H9 (cell line): ENCODE data around the gene FBH1. TPM values are rescaled to one million over a fixed set of nuclear protein-coding genes. Genes with fewer than 3 reads are reported as not detected.

ENCODE experiments used
- DNase-seq: peaks from one replicate; pipeline ENCODE4 v3.0.0-alpha.2; 2017
- H2AFZ ChIP-seq: one replicate; pipeline ENCODE4 v1.6.1; 2013; ENCODE audit warnings: mild to moderate bottlenecking, low read length, control low read depth, moderate library complexity
- H2AK5ac ChIP-seq: 2 replicates; pipeline ENCODE4 v1.6.1; 2013; ENCODE audit warnings: low read length, control low read depth, mixed read lengths; ENCODE audit not compliant: insufficient read length
- H2BK120ac ChIP-seq: one replicate; pipeline ENCODE4 v1.6.1; 2013; ENCODE audit warnings: low read depth, mild to moderate bottlenecking, low read length, control low read depth, inconsistent platforms; ENCODE audit not compliant: poor library complexity, severe bottlenecking
- H2BK12ac ChIP-seq: 2 replicates; pipeline ENCODE4 v1.6.1; 2013; ENCODE audit warnings: low read length, control low read depth, mixed read lengths, low read depth; ENCODE audit not compliant: insufficient read length
- H2BK15ac ChIP-seq: 2 replicates; pipeline ENCODE4 v1.6.1; 2013; ENCODE audit warnings: low read depth, low read length, control low read depth
- H2BK20ac ChIP-seq: one replicate; pipeline ENCODE4 v1.6.1; 2013; ENCODE audit warnings: low read depth, mild to moderate bottlenecking, low read length, control low read depth, inconsistent platforms; ENCODE audit not compliant: poor library complexity, severe bottlenecking
- H2BK5ac ChIP-seq: 2 replicates; pipeline ENCODE4 v1.6.1; 2013; ENCODE audit warnings: low read length, control low read depth, mixed read lengths; ENCODE audit not compliant: insufficient read length
- H3K14ac ChIP-seq: 2 replicates; pipeline ENCODE4 v1.6.1; 2013; ENCODE audit warnings: low read length, control low read depth; ENCODE audit not compliant: insufficient read depth
- H3K18ac ChIP-seq: 2 replicates; pipeline ENCODE4 v1.6.1; 2013; ENCODE audit warnings: low read depth, mild to moderate bottlenecking, mixed read lengths, low read length, control low read depth; ENCODE audit not compliant: insufficient read length
- H3K23ac ChIP-seq: 2 replicates; pipeline ENCODE4 v1.6.1; 2013; ENCODE audit warnings: low read length, control low read depth, mixed read lengths, low read depth; ENCODE audit not compliant: insufficient read length
- H3K23me2 ChIP-seq: 2 replicates; pipeline ENCODE4 v1.6.1; 2013; ENCODE audit warnings: low read depth, mild to moderate bottlenecking, mixed read lengths, low read length, control low read depth; ENCODE audit not compliant: insufficient read length, poor library complexity, severe bottlenecking
- H3K27ac ChIP-seq: 2 replicates; pipeline ENCODE4 v1.5.1; 2013; ENCODE audit warnings: low read length, control low read depth, mixed read lengths, low read depth; ENCODE audit not compliant: insufficient read length
- H3K27me3 ChIP-seq: 2 replicates; pipeline ENCODE4 v1.6.1; 2013; ENCODE audit warnings: low read length, control low read depth, inconsistent platforms; ENCODE audit not compliant: insufficient read depth
- H3K4ac ChIP-seq: 2 replicates; pipeline ENCODE4 v1.6.1; 2013; ENCODE audit warnings: low read depth, mild to moderate bottlenecking, control low read depth, inconsistent platforms, low read length, moderate library complexity
- H3K4me1 ChIP-seq: 2 replicates; pipeline ENCODE4 v1.6.1; 2013; ENCODE audit warnings: low read length, control low read depth, inconsistent platforms; ENCODE audit not compliant: insufficient read depth
- H3K4me2 ChIP-seq: 2 replicates; pipeline ENCODE4 v1.6.1; 2013; ENCODE audit warnings: low read length, control low read depth, mixed read lengths; ENCODE audit not compliant: insufficient read length, insufficient read depth
- H3K56ac ChIP-seq: 2 replicates; pipeline ENCODE4 v1.6.1; 2013; ENCODE audit warnings: low read depth, mild to moderate bottlenecking, mixed read lengths, low read length, control low read depth; ENCODE audit not compliant: insufficient read length
- H3K79me1 ChIP-seq: 2 replicates; pipeline ENCODE4 v1.6.1; 2013; ENCODE audit warnings: low read depth, mild to moderate bottlenecking, moderate library complexity, low read length, control low read depth, inconsistent platforms; ENCODE audit not compliant: insufficient read depth, poor library complexity, severe bottlenecking
- H3K79me2 ChIP-seq: 2 replicates; pipeline ENCODE4 v1.6.1; 2013; ENCODE audit warnings: low read length, control low read depth, inconsistent platforms; ENCODE audit not compliant: insufficient read depth
- H3K9ac ChIP-seq: 2 replicates; pipeline ENCODE4 v1.6.1; 2013; ENCODE audit warnings: low read length, control low read depth, mixed read lengths; ENCODE audit not compliant: insufficient read length; ENCODE audit errors: extremely low read depth
- H3K9me3 ChIP-seq: one replicate; pipeline ENCODE4 v1.6.1; 2013; ENCODE audit warnings: low read depth, low read length, inconsistent platforms; ENCODE audit not compliant: control insufficient read depth
- H3T11ph ChIP-seq: one replicate; pipeline ENCODE4 v1.6.1; 2013; ENCODE audit warnings: mild to moderate bottlenecking, low read length, control low read depth, inconsistent platforms
- H4K20me1 ChIP-seq: one replicate; pipeline ENCODE4 v1.6.1; 2013; ENCODE audit not compliant: control insufficient read depth, insufficient read length, insufficient read depth
- H4K5ac ChIP-seq: 2 replicates; pipeline ENCODE4 v1.6.1; 2013; ENCODE audit warnings: low read depth, mild to moderate bottlenecking, mixed read lengths, low read length, control low read depth; ENCODE audit not compliant: insufficient read length
- H4K8ac ChIP-seq: replicated peaks from 2 replicates; pipeline ENCODE4 v1.6.1; 2013; ENCODE audit warnings: low read length, control low read depth, mixed read lengths, low read depth; ENCODE audit not compliant: insufficient read length
- H4K91ac ChIP-seq: 2 replicates; pipeline ENCODE4 v1.6.1; 2013; ENCODE audit warnings: low read depth, mild to moderate bottlenecking, moderate library complexity, mixed read lengths, low read length, control low read depth; ENCODE audit not compliant: insufficient read length
- H3K27ac Mint-ChIP-seq, 3 experiments: 2 replicates in 2 of 3; 3 replicates in 1 of 3; pipeline ENCODE4 v1.8.0; 2020 to 2021; ENCODE audit warnings: mixed read lengths in 3 of 3, mild to moderate bottlenecking in 1 of 3, moderate library complexity in 1 of 3
- H3K27me3 Mint-ChIP-seq: 2 replicates; pipeline ENCODE4 v1.8.0; 2021; ENCODE audit warnings: low read depth, mild to moderate bottlenecking, moderate library complexity, mixed read lengths
- H3K36me3 Mint-ChIP-seq, 3 experiments: 2 replicates in 2 of 3; 3 replicates in 1 of 3; pipeline ENCODE4 v1.8.0; 2020 to 2021; ENCODE audit warnings: low read depth in 3 of 3, mixed read lengths in 3 of 3; ENCODE audit not compliant: insufficient read depth in 1 of 3
- H3K4me1 Mint-ChIP-seq, 2 experiments: 2 replicates each; pipeline ENCODE4 v1.8.0; 2020; ENCODE audit warnings: mixed read lengths in 2 of 2
- H3K4me3 Mint-ChIP-seq, 2 experiments: 2 replicates in 1 of 2; 3 replicates in 1 of 2; pipeline ENCODE4 v1.8.0; 2020 to 2021; ENCODE audit warnings: mild to moderate bottlenecking in 2 of 2, mixed read lengths in 2 of 2, moderate library complexity in 1 of 2
- H3K9me3 Mint-ChIP-seq, 2 experiments: 2 replicates in 1 of 2; 3 replicates in 1 of 2; pipeline ENCODE4 v1.8.0; 2020; ENCODE audit warnings: mild to moderate bottlenecking in 2 of 2, mixed read lengths in 2 of 2, moderate library complexity in 1 of 2
- CTCF ChIP-seq: fragments of 200-600 bp; sonication (generic); conservative IDR thresholded peaks from 3 replicates; pipeline ENCODE4 v1.8.0; 2021; ENCODE audit warnings: antibody characterized with exemption, mild to moderate bottlenecking
- WGBS: extraction: QIAGEN DNeasy Blood & Tissue Kit; methylation state at CpG from one replicate; pipeline ENCODE4 v1.1.7; 2013; ENCODE audit warnings: missing lambda C conversion rate, low lambda C conversion rate, mixed read lengths; ENCODE audit not compliant: insufficient read length; ENCODE audit errors: extremely low coverage; 5-methylcytosine and 5-hydroxymethylcytosine counted together
- total RNA-seq: library from RNA; stranded (reverse); gene quantifications from 2 replicates; pipeline ENCODE4 v1.2.1, GENCODE V29; 2021

Gene FBH1
- total RNA-seq, 1 experiment from 2014 or later, result 52.2 TPM

GRCh38 chr10:5971886-5972285, 81.8 kb downstream of the FBH1 start:
- Histone ChIP-seq H3K9me3 (no peaks in the 10 kb centered on the region), H3K56ac (no peak overlapping the region), H3K23me2 (no peaks in the 10 kb centered on the region), H3K4ac (no peak overlapping the region), H2BK120ac (no peak overlapping the region), H3K9ac (no peak overlapping the region), H2BK15ac (no peak overlapping the region), H3K4me2 (no peak overlapping the region), H4K20me1 (no peaks in the 10 kb centered on the region), H2BK20ac (no peak overlapping the region), H2AK5ac (no peak overlapping the region), H3T11ph (no peak overlapping the region), H4K8ac (no peak overlapping the region), H4K91ac (no peak overlapping the region), H4K5ac (no peak overlapping the region), H3K18ac (no peak overlapping the region), H3K23ac (no peak overlapping the region), H3K4me1 (no peaks in the 10 kb centered on the region), H2AFZ (no peak overlapping the region), H2BK5ac (no peak overlapping the region), H3K27ac (no peak overlapping the region), H2BK12ac (no peak overlapping the region), H3K79me1 (no peaks in the 10 kb centered on the region), H3K14ac (no peak overlapping the region), H3K27me3 (peaks cover 5% of the 10 kb centered on the region; the same call in 1 of the 2 replicates), H3K79me2 (no peaks in the 10 kb centered on the region)
- DNase-seq, result no peak
- H3K27ac Mint-ChIP-seq, result no peak overlapping the region
- H3K9me3 Mint-ChIP-seq, result no peaks in the 10 kb centered on the region; a peak in 1 of 5 replicates
- H3K36me3 Mint-ChIP-seq, result peaks cover 0 to 2% (median 0%) of the 10 kb centered on the region in 3 experiments; a peak in 2 of 7 replicates
- no peak for TF ChIP-seq CTCF
- peaks cover 3 to 6% of the 10 kb centered on the region in 2 experiments for H3K4me1 Mint-ChIP-seq
- WGBS, result no CpG with 5 or more reads among the region's 4 CpGs
- no peak overlapping the region for H3K4me3 Mint-ChIP-seq
- peaks cover 45% of the 10 kb centered on the region for H3K27me3 Mint-ChIP-seq
